K562 (cell line): ENCODE measurements around the gene WDHD1. TPM values are rescaled to one million over a fixed set of nuclear protein-coding genes. Genes with fewer than 3 reads are reported as not detected.
A peak's percentile ranks its signal among the peaks of the same experiment; 100 is the strongest.

ENCODE experiments used
- ARNT ChIP-seq, 2 experiments: fragments of 450-650 bp; IDR thresholded peaks; 2 replicates each; pipeline ENCODE4 v1.6.1; 2016; ENCODE audit warnings: mild to moderate bottlenecking in 1 of 2
- HSF4 ChIP-seq: fragments of 250-450 bp; sonication (Bioruptor Pico); IDR thresholded peaks from 2 replicates; pipeline ENCODE4 v2.1.2; 2022; ENCODE audit warnings: mild to moderate bottlenecking, moderate library complexity, borderline replicate concordance
- MBD2 ChIP-seq: sonication (generic); IDR thresholded peaks from 2 replicates; pipeline ENCODE4 v1.6.1; 2016; ENCODE audit warnings: low read depth, borderline replicate concordance
- PHF21A ChIP-seq: fragments of 450-650 bp; IDR thresholded peaks from 2 replicates; pipeline ENCODE4 v1.6.1; 2017; ENCODE audit warnings: low read depth, borderline replicate concordance
- SNRNP70 ChIP-seq: fragments of 200-400 bp; formaldehyde crosslinking; optimal IDR thresholded peaks from 2 replicates; pipeline ENCODE3; 2017; ENCODE audit warnings: low read depth, low read length
- STAT5B ChIP-seq: fragments of 250-450 bp; sonication (Bioruptor Pico); IDR thresholded peaks from 2 replicates; pipeline ENCODE4 v1.8.0; 2021; ENCODE audit warnings: mild to moderate bottlenecking, inconsistent platforms
- TARDBP ChIP-seq: fragments of 450-650 bp; IDR thresholded peaks from 2 replicates; pipeline ENCODE4 v1.6.1; 2016
- TEAD4 ChIP-seq, 2 experiments: sonication (generic) in 1 of 2; formaldehyde crosslinking in 1 of 2; IDR thresholded peaks; 2 replicates each; pipeline versions ENCODE4 v1.6.1 to v1.8.0; 2012 to 2022; ENCODE audit warnings: borderline replicate concordance in 1 of 2, inconsistent platforms in 1 of 2, low read length in 1 of 2, mild to moderate bottlenecking in 1 of 2, missing genetic modification reagents in 1 of 2
- THRAP3 ChIP-seq: fragments of 450-650 bp; IDR thresholded peaks from 2 replicates; pipeline ENCODE4 v1.6.1; 2016; ENCODE audit warnings: mild to moderate bottlenecking, inconsistent platforms, borderline replicate concordance
- ZC3H4 ChIP-seq: sonication (generic); formaldehyde crosslinking; IDR thresholded peaks from 2 replicates; pipeline ENCODE4 v1.9.0; 2021; ENCODE audit warnings: missing genetic modification reagents, borderline replicate concordance
- ZFX ChIP-seq: sonication (generic); formaldehyde crosslinking; IDR thresholded peaks from 2 replicates; pipeline ENCODE4 v1.8.0; 2022; ENCODE audit warnings: mild to moderate bottlenecking, missing genetic modification reagents, moderate library complexity
- polyA plus RNA-seq, 8 experiments: library from polyadenylated mRNA; depleted of rRNA in 4 of 8; stranded (reverse) in 5 of 8; unstranded in 3 of 8; fragments of >200 nt; fragmentation: Nextera tagmentation in 2 of 8; fragmentation: Illumina TruSeq in 1 of 8; extraction: Ambion mirVana in 2 of 8; extraction: Trizol in 1 of 8; gene quantifications; 2 replicates each; pipeline versions ENCODE4 v1.2.1 to v1.2.3, GENCODE V29; 2011 to 2014; ENCODE audit warnings: inconsistent platforms in 1 of 8, missing spikeins in 1 of 8
- total RNA-seq, 7 experiments: library from RNA; depleted of rRNA in 6 of 7; stranded (reverse); fragments of >200 nt in 6 of 7; fragmentation: Illumina TruSeq in 2 of 7; extraction: Trizol in 2 of 7; gene quantifications; 2 replicates each; pipeline versions ENCODE4 v1.2.1 to v1.2.3, GENCODE V29; 2011 to 2021; ENCODE audit warnings: low replicate concordance in 1 of 7
- TF ChIP-seq, protein P1 (sequence below): sonication (generic); formaldehyde crosslinking; IDR thresholded peaks from 2 replicates; pipeline ENCODE4 v1.8.1; 2022; ENCODE audit warnings: missing genetic modification reagents
- TF ChIP-seq, protein P2 (sequence below), 2 experiments: fragments of 450-650 bp; IDR thresholded peaks; 2 replicates each; pipeline ENCODE4 v1.6.1; 2016
- TF ChIP-seq, protein P3 (sequence below): fragments of 250-450 bp; sonication (Bioruptor Pico); IDR thresholded peaks from 2 replicates; pipeline ENCODE4 v1.9.0; 2021; ENCODE audit warnings: mild to moderate bottlenecking, inconsistent platforms
- TF ChIP-seq, protein P4 (sequence below): fragments of 450-650 bp; IDR thresholded peaks from 2 replicates; pipeline ENCODE4 v1.6.1; 2016; ENCODE audit warnings: borderline replicate concordance
- TF ChIP-seq, protein P5 (sequence below), 3 experiments: fragments of 200-800 bp in 1 of 3; sonication (Bioruptor generic) in 1 of 3; sonication (generic) in 1 of 3; formaldehyde crosslinking in 1 of 3; IDR thresholded peaks; 2 replicates each; pipeline versions ENCODE4 v1.6.1 to v1.8.0; 2016 to 2022; ENCODE audit warnings: mild to moderate bottlenecking in 2 of 3, missing compliant biosample characterization in 2 of 3, missing genetic modification characterization in 2 of 3, missing genetic modification reagents in 1 of 3

WDHD1 gene
- total and polyA plus RNA-seq, 9 of the 15 experiments (the other 6 are each of a cell fraction or from before 2014, with no cell fraction given): 11.7 to 39.1 (median 30.0) TPM

DNA sequence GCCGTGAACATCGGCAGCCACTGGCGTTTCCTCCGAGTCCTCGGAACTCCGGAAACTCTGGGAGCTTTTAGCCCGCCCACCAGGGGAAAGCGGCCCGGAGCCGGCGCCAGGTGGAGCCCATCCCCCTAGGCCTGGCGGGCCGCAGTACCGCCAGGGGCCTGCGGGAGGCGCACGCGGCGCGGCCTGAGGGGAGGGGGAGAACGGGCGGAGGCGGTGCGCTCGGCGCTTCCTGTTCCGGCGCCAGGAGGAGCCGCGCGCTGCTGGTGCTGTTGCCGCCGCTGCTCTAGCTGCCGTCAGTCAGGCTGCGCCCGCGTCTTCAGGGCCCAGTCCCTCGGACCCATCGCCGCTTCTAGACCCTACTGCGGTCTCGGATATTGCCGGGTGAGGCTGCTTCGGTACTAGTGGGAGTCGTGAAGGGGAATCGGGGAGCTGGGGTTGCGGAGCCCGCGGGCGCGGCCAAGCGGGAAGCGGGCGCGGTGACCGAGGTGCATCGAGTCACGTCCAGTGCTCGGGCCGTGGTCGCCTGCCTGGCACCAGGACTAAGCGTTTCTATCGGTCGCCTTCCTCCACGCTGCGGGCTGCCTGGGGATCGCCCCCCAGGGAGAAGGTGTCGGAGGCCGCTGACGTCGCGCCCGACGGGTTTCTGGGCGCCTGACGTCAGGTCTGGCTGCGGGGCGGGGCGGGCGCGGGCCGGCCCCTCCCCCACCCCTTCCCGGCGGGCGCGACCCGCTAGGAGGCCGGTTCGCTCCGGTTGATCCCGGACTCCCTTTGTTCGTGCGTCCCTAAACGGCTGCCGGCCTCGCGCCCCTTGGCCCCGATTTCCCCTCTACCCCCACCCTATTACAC, 24.7 kb upstream of the WDHD1 start, which contains the start of gene MAPK1IP1L (continued):
- TF ChIP-seq, protein P1, sequence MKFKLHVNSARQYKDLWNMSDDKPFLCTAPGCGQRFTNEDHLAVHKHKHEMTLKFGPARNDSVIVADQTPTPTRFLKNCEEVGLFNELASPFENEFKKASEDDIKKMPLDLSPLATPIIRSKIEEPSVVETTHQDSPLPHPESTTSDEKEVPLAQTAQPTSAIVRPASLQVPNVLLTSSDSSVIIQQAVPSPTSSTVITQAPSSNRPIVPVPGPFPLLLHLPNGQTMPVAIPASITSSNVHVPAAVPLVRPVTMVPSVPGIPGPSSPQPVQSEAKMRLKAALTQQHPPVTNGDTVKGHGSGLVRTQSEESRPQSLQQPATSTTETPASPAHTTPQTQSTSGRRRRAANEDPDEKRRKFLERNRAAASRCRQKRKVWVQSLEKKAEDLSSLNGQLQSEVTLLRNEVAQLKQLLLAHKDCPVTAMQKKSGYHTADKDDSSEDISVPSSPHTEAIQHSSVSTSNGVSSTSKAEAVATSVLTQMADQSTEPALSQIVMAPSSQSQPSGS (CRISPR knock-in tag): peak; percentile 10; the same call in 1 of the 2 replicates
- TF ChIP-seq MBD2 (0 out of 2 replicates have a peak, but pooled peaks have one; percentile 40), STAT5B (CRISPR knock-in tag) (no peak), SNRNP70 (no peak), ZFX (peak; percentile 95), THRAP3 (no peak), PHF21A (no peak), ZC3H4 (CRISPR knock-in tag) (no peak), ARNT (IDR thresholded peaks at IDR 0.05) (no peak), TARDBP (peak; percentile 53; the same call in 1 of the 2 replicates), TEAD4 (IDR thresholded peaks at IDR 0.05; ENCODE audit: low read length) (no peak; the same call in 1 of the 2 replicates), TEAD4 (CRISPR knock-in tag; IDR thresholded peaks at IDR 0.05; ENCODE audit: borderline replicate concordance) (no peak), HSF4 (CRISPR knock-in tag) (no peak)
- TF ChIP-seq, protein P2, sequence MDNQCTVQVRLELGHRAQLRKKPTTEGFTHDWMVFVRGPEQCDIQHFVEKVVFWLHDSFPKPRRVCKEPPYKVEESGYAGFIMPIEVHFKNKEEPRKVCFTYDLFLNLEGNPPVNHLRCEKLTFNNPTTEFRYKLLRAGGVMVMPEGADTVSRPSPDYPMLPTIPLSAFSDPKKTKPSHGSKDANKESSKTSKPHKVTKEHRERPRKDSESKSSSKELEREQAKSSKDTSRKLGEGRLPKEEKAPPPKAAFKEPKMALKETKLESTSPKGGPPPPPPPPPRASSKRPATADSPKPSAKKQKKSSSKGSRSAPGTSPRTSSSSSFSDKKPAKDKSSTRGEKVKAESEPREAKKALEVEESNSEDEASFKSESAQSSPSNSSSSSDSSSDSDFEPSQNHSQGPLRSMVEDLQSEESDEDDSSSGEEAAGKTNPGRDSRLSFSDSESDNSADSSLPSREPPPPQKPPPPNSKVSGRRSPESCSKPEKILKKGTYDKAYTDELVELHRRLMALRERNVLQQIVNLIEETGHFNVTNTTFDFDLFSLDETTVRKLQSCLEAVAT (IDR thresholded peaks at IDR 0.05): peak in 1 of 2 experiments; percentile 6; a peak in 1 of 4 replicates
- TF ChIP-seq, protein P3, sequence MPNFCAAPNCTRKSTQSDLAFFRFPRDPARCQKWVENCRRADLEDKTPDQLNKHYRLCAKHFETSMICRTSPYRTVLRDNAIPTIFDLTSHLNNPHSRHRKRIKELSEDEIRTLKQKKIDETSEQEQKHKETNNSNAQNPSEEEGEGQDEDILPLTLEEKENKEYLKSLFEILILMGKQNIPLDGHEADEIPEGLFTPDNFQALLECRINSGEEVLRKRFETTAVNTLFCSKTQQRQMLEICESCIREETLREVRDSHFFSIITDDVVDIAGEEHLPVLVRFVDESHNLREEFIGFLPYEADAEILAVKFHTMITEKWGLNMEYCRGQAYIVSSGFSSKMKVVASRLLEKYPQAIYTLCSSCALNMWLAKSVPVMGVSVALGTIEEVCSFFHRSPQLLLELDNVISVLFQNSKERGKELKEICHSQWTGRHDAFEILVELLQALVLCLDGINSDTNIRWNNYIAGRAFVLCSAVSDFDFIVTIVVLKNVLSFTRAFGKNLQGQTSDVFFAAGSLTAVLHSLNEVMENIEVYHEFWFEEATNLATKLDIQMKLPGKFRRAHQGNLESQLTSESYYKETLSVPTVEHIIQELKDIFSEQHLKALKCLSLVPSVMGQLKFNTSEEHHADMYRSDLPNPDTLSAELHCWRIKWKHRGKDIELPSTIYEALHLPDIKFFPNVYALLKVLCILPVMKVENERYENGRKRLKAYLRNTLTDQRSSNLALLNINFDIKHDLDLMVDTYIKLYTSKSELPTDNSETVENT (CRISPR knock-in tag): peak; percentile 51; the same call in 1 of the 2 replicates
- TF ChIP-seq, protein P4, sequence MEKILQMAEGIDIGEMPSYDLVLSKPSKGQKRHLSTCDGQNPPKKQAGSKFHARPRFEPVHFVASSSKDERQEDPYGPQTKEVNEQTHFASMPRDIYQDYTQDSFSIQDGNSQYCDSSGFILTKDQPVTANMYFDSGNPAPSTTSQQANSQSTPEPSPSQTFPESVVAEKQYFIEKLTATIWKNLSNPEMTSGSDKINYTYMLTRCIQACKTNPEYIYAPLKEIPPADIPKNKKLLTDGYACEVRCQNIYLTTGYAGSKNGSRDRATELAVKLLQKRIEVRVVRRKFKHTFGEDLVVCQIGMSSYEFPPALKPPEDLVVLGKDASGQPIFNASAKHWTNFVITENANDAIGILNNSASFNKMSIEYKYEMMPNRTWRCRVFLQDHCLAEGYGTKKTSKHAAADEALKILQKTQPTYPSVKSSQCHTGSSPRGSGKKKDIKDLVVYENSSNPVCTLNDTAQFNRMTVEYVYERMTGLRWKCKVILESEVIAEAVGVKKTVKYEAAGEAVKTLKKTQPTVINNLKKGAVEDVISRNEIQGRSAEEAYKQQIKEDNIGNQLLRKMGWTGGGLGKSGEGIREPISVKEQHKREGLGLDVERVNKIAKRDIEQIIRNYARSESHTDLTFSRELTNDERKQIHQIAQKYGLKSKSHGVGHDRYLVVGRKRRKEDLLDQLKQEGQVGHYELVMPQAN: peak; percentile 67; the same call in 1 of the 2 replicates
- TF ChIP-seq, protein P5, sequence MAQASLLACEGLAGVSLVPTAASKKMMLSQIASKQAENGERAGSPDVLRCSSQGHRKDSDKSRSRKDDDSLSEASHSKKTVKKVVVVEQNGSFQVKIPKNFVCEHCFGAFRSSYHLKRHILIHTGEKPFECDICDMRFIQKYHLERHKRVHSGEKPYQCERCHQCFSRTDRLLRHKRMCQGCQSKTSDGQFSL (CRISPR knock-in tag; IDR thresholded peaks at IDR 0.05): peak; percentile 42; the same call in 1 of the 2 replicates
- TF ChIP-seq, protein P5 (tag; IDR thresholded peaks at IDR 0.05): no peak
